HG02798 (cell line): ENCODE data around the gene HPS4.
"Not testable (repeated sequence)": the region's sequence is repeated elsewhere in the genome, so short reads cannot be mapped to it uniquely, and the experiment has no call there.

Experiments used
- ATAC-seq: cut with Tn5 transposase; IDR thresholded peaks from one replicate; pipeline ENCODE4 v1.9.1; 2021; ENCODE audit warnings: mild to moderate bottlenecking; ENCODE audit not compliant: unreplicated experiment, poor library complexity

Gene HPS4

DNA sequence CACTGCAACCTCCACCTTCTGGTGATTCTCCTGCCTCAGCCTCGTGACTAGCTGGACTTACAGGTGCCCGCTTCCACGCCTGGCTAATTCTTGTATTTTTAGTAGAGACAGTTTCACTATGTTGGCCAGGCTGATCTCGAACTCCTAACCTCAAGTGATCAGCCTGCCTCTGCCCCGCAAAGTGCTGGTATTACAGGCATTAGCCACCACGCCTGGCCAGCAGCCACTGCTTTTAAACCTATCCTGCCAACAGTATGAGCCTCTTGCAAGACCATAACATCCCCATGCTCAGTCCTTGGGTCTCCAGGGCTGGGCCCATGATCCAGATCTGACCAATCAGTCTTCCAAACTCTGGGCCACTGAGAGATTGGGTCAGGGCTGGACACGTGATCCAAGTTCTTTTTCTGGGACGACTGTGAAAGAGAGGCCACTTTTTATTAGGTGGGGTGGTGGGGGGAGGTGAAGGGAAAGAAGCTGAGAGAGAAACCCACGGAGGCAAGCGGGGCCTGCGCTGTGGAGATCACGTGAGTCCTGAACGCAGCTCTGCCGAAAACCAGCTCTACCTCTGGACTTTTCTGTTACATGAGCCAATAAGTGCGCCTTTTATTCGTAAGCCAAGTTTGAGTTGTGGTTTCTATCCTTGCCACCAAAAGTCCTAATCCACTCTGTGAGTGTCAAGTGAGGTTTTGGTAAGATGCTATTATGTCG is 36.6 kb downstream of the HPS4 start:
- no peak for ATAC-seq

DNA sequence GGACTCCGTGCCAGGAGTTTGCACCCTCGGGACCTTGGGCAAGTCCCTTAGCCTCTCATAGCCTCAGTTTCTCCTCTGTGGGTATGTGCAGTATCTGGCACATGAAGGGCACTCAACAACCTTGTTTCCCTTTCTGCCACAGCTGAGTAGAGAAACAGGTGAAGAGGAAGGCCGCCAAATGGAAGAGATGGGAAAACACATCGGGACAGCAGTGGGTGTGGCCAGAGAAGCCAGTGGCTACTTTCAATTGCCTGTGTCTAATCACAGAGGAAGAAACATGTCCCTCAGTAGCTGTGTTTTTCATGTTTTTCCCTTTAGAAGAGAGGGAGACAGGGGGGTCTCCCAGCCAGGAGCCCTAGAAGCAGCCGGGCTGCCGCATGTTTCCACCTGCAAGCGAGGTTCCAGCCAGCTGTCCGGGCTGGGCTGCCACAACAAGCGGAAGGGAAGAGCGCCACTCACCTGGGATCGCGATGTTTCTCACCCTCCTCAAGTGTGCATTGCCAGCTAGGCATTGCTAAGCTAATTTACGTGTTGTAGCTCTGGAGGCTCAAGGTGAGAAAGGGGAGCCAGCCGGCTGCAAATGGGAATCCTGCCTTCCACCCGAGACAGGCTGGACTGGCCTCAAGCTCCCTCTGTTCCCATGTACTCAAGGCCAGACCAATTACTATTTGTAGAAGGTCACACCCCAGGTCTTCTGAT is 37.9 kb downstream of the HPS4 start:
- no peak for ATAC-seq

DNA sequence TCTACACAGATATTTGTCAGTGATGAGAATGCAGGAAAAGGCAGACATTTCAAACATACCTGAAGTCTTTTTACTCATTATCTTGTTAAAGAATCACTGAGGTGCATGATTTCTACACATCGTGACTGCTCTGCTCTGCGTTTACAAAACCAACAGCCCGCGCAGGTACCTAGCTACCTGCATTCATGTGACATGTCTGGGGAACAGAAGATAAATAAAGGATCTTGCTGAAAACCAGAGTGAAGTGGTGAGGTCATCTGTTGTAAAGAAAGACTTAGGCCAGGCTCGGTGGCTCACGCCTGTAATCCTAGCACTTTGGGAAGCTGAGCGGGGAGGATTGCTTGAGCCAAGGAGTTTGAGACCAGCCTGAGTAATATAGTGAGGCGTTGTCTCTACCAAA is 38.8 kb downstream of the HPS4 start:
- no peak for ATAC-seq

DNA sequence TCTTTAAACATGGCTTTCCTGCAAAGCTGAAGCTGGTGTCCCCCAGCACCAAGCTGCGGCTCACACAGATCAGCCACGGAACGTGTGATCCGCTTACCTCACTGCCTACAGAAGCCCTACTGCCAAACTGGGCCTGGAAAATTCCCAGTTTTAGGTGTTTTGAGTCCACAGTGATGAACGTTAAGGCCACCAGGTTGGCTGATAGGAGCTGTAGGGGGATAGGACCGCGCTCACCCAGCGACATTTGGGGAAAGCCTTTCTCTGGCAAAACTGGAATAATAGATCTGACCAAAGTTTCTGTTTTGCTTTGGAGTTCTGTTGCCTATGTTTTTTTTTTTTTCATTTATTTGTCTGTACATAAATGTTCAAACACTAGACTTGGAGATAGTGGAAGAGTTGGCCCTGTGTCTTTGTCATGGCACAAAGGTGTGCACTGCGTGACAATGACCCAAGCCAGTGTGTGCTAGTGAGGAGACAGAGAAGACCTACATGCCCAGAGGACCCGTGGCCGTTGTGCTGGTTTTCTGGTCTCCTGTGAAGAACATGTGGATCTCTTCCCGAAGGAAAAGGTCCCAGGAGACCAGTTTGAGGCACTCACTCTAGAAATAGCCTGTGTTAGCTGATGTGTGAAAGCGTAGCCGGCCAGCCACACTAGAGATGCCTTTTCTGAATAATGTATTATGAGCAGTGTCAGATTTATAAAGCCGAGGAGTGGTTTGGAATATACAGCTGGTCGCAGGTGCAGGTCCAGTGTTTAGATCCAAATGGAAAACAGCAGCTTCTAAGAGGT is 39.5 kb downstream of the HPS4 start:
- no peak for ATAC-seq

DNA sequence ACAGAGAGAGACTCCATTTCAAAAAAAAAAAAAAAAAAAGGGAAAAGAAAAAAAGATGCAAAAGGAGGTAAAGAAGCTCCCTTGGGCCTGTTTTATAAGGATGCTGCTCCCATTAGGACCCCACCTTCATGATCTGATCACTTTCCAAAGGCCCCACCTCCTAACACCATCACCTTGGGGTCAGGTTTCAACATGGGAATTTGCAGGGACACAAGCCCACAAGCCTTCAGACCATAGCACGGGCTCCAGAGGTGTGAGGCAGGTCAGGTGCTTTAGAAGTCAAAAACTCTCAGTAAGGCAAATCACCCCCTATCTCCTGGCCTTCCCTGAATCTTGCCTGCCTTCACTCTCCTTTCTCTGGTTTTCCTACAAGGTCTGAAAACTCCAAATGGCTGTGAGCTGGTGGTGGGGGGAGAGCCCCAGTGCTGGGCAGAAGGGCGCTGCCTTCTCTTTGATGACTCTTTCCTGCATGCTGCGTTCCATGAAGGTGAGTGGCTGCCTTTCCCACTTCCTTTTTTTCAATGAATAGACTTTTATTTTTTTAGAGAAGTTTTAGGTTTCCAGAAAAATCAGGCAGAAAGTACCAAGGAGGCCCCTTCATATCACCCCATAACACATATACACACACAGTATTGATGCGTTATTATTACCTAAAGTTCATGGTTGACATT is 41.4 kb downstream of the HPS4 start:
- ATAC-seq: no peak

DNA sequence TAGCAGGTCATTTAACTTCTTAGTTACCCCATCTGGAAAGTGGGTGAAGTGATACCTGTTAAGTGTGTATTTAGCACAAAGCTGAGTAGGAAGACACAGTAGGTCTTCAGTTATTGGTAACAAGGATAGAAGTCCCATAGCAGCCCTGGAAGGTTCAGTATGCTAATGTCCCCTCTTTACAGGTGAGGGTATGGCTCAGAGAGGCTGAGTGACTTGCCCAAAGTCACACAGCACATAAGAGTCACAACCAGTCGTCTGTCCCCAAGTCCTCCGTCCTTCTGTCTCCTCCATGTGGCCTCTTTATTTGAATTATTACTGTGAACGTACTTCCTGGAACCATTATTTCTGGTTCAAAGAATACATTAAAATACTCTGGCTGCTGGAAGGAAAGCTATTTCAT is 44.0 kb downstream of the HPS4 start:
- no peak for ATAC-seq

DNA sequence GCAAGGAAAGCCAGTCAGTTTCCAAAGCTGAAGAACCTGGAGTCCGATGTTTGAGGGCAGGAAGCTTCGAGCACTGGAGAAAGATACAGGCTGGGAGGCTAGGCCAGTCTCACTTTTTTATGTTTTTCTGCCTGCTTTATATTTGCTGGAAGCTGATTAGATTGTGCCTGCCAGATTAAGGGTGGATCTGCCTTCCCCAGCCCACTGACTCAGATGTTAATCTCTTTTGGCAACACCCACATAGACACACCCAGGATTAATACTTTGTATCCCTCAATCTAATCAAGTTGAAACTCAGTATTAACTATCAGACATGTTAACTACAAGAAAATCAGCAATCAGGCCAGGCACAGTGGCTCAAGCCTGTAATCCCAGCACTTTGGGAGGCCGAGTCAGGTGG is 44.8 kb downstream of the HPS4 start:
- not testable (repeated sequence) for ATAC-seq

DNA sequence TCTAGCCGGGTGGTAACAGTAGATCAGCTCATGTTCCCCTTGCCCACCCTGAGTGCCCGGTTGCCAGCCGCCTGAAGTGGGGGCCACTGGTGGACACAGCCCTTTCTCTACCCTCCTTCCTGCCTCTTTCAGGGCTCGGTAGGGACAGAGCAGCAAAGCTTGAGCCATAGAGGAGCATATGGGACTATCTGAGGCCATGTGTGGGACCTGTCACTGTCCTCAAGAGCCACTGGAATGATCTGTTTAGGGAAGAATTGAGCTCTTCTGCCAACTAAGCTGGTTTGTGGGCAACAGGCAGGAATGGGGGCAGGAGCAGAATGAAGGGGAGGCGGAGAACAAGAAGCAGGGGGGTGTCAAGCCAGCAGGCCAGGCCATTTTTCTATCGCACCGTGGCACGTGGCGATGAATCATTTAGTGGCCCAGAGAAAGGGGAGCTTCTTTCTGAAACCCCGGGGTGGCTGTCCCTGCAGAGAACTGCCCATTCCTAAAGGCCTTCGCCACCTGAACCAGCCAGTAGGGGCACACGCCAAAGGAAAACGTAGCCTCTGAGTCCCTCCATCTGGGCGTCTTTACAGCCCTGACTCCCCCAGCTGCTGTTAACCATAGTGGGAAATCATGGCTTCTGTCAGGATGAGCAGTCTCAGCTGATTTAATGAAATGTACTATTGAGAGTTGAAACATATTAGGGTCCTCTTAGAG is 45.7 kb downstream of the HPS4 start:
- ATAC-seq: no peak

DNA sequence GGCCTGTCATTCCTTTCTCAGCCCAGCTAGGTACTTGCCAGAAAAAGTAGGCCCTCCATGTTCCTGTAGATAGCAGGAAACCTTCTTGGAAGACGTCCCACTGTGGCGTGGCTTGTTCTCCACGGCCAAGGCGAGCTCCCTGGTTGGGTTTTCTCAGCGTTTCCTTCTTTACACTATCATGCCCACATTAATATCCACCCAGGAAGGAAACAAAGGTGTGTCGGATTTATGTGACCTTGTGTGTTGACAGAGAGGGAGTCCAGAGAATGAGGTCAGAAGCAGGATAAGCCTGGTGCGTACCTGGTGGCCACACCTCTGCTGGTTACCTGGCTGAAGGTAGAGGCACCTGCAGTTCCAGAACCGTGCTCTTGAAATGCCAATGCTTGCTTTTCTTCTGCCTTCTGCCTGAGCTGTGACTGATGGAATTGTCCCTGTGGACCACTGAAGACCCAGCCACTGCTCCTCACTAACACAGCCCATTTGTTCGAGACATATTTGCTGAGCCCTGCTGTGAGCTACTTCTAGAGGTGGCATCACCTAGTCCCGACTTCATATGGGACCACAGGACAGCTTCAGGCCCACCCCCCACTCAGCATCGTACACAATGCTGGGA is 46.6 kb downstream of the HPS4 start:
- ATAC-seq: no peak

DNA sequence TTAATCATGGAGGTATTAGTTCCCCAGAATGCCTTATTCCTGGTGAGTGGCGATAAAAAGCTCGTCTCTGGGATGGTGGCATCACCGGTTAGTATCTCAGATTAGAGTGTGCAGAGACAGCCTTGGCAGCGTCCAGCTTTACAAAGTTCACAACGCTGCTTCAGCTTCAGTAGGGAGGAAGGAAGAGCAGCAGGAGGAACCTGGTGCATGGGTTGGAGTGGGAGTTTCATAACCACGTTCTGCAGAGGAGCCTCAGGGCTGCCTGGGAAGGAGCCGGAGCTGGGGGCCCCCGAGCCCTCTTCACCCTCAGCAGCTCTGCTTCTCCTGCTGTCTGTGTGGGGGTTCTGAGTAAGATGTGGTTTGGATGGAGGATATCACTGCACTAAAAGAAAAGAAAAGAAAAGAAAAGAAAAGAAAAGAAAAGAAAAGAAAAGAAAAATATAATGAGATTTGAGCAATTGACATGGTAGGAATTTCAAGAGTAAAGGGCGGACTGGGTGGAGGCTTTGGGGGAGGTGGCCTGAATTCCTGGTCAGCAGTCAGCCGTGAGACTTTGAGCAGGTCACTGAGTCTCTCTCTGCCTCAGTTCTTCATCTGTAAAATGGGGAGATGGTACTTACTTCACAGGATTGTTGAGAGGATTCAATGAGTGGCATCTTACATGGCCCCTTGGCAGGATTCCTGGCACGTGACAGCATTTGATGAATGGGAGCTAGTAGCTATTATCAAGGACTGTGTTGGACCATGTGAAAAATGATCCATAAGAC is 48.1 kb downstream of the HPS4 start:
- ATAC-seq: no peak

DNA sequence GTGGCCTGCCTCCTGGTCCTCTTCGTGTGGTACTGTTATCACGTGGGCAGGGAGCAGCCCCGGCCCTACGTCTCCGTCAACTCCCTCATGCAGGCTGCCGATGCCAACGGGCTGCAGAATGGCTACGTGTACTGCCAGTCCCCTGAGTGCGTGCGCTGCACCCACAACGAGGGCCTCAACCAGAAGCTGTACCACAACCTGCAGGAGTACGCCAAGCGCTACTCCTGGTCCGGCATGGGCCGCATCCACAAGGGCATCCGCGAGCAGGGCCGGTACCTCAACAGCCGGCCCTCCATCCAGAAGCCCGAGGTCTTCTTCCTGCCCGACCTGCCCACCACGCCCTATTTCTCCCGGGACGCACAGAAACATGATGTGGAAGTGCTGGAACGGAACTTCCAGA is 49.8 kb downstream of the HPS4 start:
- ATAC-seq: no peak

DNA sequence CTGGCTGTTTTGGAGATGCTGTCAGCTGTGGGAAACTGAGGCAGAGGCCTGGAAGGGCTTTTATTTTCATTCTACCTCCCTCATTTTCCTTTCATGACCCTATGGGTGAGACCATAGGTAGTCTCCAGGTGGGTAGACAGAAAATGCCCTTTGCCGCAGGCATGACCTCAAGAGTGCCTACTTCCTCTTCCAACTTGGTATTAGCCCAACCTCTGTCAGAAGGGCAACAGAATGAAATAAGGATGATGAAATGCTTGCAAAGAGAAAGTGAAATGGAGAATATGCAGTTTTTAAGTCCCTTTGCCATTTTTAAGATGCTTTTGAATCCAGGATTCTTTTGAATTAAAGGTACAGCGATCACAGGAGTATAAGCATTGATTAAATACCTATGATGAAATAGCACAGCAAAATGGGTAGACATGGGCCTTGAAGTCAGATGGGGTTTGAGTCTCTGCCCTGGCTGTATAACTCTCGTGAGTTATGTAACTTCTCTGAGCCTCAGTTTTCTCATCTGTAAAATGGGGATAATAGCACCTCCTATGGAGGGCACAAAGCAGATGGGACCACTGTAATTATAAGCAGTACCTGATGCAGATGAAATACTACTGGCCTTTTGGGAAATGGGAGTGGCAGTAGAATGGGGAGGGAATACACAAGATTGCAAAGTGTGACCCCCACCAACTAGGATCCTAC is 50.8 kb downstream of the HPS4 start:
- no peak for ATAC-seq

DNA sequence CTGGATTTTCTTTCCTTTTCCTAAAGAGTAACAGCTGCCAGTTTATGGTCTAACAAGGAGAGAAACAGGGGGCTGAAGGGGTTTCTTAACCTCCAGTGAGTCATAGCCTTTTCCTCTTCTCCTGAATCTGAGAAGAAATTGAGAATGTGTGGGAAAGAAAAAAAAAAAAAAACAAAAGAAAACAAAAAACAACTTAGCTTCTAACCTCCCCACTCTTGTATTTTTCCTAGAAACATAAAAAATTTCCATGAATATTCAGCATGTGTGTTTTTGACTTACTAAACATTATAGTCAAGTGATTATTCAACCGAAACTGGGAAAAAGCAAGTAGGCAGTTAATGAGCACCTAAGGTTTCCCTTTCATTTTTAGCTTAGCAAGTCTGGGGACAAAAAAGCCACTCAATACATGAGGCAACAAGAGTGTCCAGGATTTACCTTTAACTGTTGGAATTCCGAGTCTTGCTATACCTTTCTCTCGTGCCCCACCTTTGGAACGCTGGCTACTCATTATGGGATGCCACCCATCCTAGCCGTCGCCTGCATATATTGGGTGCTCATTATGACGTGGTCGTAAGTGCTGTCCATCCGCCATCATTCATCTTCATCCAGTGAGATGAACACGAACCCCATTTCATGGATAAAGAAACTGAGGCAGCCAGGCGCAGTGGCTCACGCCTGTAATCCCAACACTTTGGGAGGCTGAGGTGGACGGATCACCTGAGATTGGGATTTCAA is 52.2 kb downstream of the HPS4 start:
- ATAC-seq: no peak

DNA sequence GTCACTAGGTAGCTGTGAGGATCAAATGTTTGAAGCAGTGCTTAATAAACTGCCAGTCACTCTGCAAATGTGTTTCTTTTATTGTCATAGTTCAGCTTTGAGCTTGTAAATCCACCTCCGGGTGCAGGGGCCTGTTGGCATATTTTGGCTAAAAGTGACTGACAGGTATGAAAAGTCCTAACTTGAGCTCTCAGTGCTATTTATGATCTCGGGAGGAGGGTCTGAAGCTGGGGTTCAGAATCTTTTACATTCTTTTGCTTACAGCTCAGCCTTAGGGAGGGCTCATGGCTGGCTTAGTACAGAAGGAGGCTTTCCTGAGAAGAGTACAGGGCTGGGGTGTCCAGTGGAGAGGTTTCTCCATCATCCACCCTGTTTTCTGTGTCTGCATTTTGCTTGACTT is 53.0 kb downstream of the HPS4 start:
- no peak for ATAC-seq

DNA sequence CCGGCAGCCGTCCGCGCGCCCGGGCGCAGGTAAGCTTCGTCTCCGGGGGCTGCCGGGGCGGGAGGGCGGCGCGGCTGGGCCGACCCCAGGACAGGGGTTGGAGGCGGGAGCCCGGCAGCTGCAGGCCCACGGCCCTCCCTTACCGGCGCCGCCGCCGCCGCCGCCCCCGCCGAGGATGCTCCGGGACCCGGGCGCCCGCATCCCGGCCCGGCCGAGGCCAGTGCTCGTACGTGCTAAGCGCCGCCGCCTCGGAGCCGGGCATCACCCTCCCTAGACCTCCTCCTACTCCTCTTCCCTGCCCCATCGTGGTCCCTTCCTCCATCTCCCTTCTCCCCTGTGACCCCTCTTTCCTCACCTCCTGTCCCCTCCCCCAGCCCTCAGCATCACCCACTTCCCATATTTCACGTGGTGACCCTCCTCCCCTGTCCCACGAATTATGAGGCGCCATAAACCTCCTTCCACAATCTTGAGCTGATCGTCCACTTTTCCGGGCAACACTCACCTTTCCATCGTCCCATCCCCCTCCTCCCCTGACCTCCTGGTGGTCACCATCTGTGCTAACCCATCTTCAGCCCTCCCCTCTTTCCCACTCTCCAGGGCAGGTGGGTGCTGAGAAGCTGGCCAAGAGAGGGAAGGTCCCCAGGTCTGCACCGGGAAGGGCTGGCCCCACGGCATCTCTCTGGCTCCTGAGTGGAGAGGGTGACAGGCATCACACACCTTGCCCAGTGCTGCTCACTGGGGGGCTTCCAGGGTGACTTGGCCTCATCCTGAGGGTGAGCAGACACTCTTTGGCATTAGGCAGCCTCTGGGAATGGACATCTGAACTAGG is 53.9 kb downstream of the HPS4 start:
- peak; percentile 23 for ATAC-seq

DNA sequence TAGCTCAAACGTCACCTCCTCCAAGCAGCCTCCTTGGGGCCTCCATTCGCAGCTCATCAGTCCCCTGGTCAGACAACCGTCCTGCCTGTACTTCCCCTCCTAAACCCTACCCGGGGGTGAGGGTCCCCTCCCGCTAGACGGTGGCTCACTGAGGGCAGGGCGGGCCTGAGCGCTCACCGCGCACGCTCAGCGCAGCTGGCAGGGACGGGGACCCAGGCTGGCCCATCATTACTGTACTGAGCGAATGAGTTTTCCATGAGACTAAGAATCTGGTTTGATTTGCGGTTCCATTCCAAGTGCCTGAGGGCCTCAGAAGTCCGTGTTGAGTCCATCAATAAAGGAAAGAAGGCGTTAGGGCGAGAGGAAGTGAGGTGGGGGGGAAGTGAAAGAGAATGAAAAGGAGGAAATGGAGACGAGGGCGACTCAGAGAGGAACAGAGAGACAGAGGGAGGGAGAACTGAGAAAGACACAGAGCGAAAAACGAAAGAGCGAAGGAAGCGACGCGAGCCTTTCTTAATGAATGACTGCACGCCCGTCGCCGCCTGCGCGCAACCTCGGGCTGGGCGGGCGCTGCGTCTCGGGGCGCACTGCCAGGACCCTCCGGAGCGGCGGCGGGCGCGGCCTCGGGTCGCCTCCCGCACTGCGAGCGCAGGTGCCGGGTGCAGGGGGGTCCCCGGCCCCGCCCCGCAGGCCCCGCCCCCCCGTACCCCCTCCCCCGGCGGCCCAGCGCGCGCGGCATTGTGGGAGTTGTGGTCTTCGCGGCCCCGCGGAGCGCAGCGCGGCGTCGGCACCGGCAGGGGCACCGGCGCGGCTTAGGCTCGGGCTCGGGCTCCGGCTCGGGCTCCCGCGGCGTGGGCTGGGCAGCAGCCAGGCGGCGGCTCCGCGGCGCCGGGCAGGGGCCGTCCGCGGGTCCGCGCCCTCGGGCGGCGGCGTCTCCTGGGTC is 54.8 kb downstream of the HPS4 start, which contains the start of gene ASPHD2:
TSS of gene ASPHD2 (plus strand) at position 746 of the 943 bp plus-strand sequence. CDS start 4,356 bp downstream, outside the sequence.
- ATAC-seq: peak; percentile 72
